K562 (cell line): ENCODE results near the gene GSG1. TPM values are rescaled to one million over a fixed set of nuclear protein-coding genes. Genes with fewer than 3 reads are reported as not detected.

Source experiments
- ATAC-seq: fragments of 200-7000 bp; cut with Tn5 transposase; 3 replicates; pipeline ENCODE4 v1.9.1; 2020; ENCODE audit warnings: moderate library complexity
- BruUV-seq: library from RNA; stranded (reverse); fragments of 400-500 nt; replicated peaks from 2 replicates; lab custom pipeline; 2021; lab: Mats Ljungman, UMichigan
- CTCF ChIA-PET: fragments of 300-600 bp; formaldehyde crosslinking; extraction: SDS; loops from one replicate; lab custom pipeline; 2021; ENCODE audit warnings: low intra/inter-chr PET ratio; lab: Yijun Ruan, JAX
- POLR2A ChIA-PET: fragments of 300-600, 350-650 bp; sonication (Branson Sonifier 250); formaldehyde crosslinking; extraction: SDS; loops from one replicate; lab custom pipeline; 2021; ENCODE audit warnings: antibody characterized with exemption, inconsistent platforms; lab: Yijun Ruan, JAX
- DNase-seq, 4 experiments: peaks; one replicate each; pipeline versions ENCODE4 v3.0.0 to v3.0.0-alpha.2; 2011 to 2018; ENCODE audit warnings: low spot score in 3 of 4, mixed read lengths in 3 of 4; ENCODE audit errors: extremely low read depth in 1 of 4
- FAIRE-seq: peaks from 2 replicates; lab custom pipeline; 2011; peaks lifted over from hg19 to GRCh38; lab: Jason Lieb, UNC
- H2AFZ ChIP-seq: 2 replicates; pipeline ENCODE4 v1.6.0; 2011; ENCODE audit warnings: low read depth, low read length, control low read depth, inconsistent platforms
- H3K27ac ChIP-seq: fragments of 200-600 bp; 3 replicates; pipeline ENCODE4 v1.8.0; 2011; ENCODE audit warnings: low read depth, mild to moderate bottlenecking, control low read depth, inconsistent platforms, low read length, moderate library complexity, mixed read lengths; ENCODE audit errors: extremely low read depth
- H3K27me3 ChIP-seq, 2 experiments: fragments of 300-600 bp in 1 of 2; 2 replicates in 1 of 2; 3 replicates in 1 of 2; pipeline versions ENCODE4 v1.6.0 to v1.8.0; 2011; ENCODE audit warnings: inconsistent platforms in 2 of 2, low read length in 2 of 2, mild to moderate bottlenecking in 1 of 2, mixed read lengths in 1 of 2, moderate library complexity in 1 of 2; ENCODE audit not compliant: control insufficient read depth in 2 of 2, insufficient read depth in 2 of 2
- H3K36me3 ChIP-seq: fragments of 300-600 bp; 3 replicates; pipeline ENCODE4 v1.8.0; 2011; ENCODE audit warnings: mild to moderate bottlenecking, low read length, inconsistent platforms; ENCODE audit not compliant: control insufficient read depth, insufficient read depth
- H3K4me1 ChIP-seq, 2 experiments: fragments of 200-600 bp in 1 of 2; replicated peaks in 1 of 2; 2 replicates in 1 of 2; 3 replicates in 1 of 2; pipeline versions ENCODE4 v1.5.1 to v1.8.0; 2011; ENCODE audit warnings: inconsistent platforms in 2 of 2, low read length in 2 of 2, mild to moderate bottlenecking in 1 of 2, mixed read lengths in 1 of 2, moderate library complexity in 1 of 2; ENCODE audit not compliant: control insufficient read depth in 2 of 2, insufficient read depth in 2 of 2
- H3K4me2 ChIP-seq: 2 replicates; pipeline ENCODE4 v1.6.1; 2011; ENCODE audit warnings: low read length, control low read depth, inconsistent platforms, mixed read lengths; ENCODE audit not compliant: insufficient read depth
- H3K4me3 ChIP-seq: fragments of 200-600 bp; sonication (generic), shearing (Covaris generic); 2 replicates; pipeline ENCODE4 v1.5.1; 2016; ENCODE audit warnings: control low read depth, inconsistent platforms
- H3K79me2 ChIP-seq: fragments of 200-600 bp; 3 replicates; pipeline ENCODE4 v1.8.0; 2011; ENCODE audit warnings: low read length, inconsistent platforms; ENCODE audit not compliant: control insufficient read depth, insufficient read depth
- H3K9ac ChIP-seq, 2 experiments: 2 replicates each; pipeline versions ENCODE4 v1.6.0 to v1.6.1; 2011; ENCODE audit warnings: low read depth in 2 of 2, low read length in 2 of 2, control low read depth in 1 of 2, inconsistent platforms in 1 of 2, mild to moderate bottlenecking in 1 of 2, mixed read lengths in 1 of 2; ENCODE audit not compliant: insufficient read depth in 1 of 2
- H3K9me1 ChIP-seq: one replicate; pipeline ENCODE4 v1.6.0; 2011; ENCODE audit warnings: inconsistent platforms, mild to moderate bottlenecking, low read length, moderate library complexity; ENCODE audit not compliant: control insufficient read depth, insufficient read depth
- H3K9me3 ChIP-seq: replicated peaks from 2 replicates; pipeline ENCODE4 v1.5.1; 2011; ENCODE audit warnings: low read depth, low read length, inconsistent platforms; ENCODE audit not compliant: control insufficient read depth, insufficient read depth
- H4K20me1 ChIP-seq: replicated peaks from 2 replicates; pipeline ENCODE4 v1.6.1; 2011; ENCODE audit warnings: low read length, inconsistent platforms, mixed read lengths; ENCODE audit not compliant: control insufficient read depth, insufficient read depth
- ARNT ChIP-seq, 2 experiments: fragments of 450-650 bp; IDR thresholded peaks; 2 replicates each; pipeline ENCODE4 v1.6.1; 2016; ENCODE audit warnings: mild to moderate bottlenecking in 1 of 2
- GATA2 ChIP-seq: sonication (generic); formaldehyde crosslinking; IDR thresholded peaks from 2 replicates; pipeline ENCODE4 v1.4.0; 2020; ENCODE audit warnings: mild to moderate bottlenecking, missing genetic modification reagents
- HNRNPLL ChIP-seq: fragments of 200-400 bp; formaldehyde crosslinking; IDR thresholded peaks from 2 replicates; pipeline ENCODE4 v1.6.1; 2017; ENCODE audit warnings: low read length, low read depth, mild to moderate bottlenecking; ENCODE audit not compliant: poor library complexity, severe bottlenecking
- SMARCA4 ChIP-seq: fragments of 450-650 bp; IDR thresholded peaks from 2 replicates; pipeline ENCODE4 v1.6.1; 2016
- SNRNP70 ChIP-seq: fragments of 200-400 bp; formaldehyde crosslinking; optimal IDR thresholded peaks from 2 replicates; pipeline ENCODE3; 2017; ENCODE audit warnings: low read depth, low read length
- U2AF2 ChIP-seq: fragments of 200-400 bp; formaldehyde crosslinking; optimal IDR thresholded peaks from 2 replicates; pipeline ENCODE3; 2017; ENCODE audit warnings: low read depth, mild to moderate bottlenecking, low read length
- ZFP30 ChIP-seq: fragments of 250-450 bp; sonication (Bioruptor Pico); IDR thresholded peaks from 2 replicates; pipeline ENCODE4 v1.8.0; 2022; ENCODE audit warnings: moderate library complexity, mild to moderate bottlenecking, inconsistent platforms, borderline replicate concordance
- ZNF316 ChIP-seq: fragments of 450-650 bp; IDR thresholded peaks from 2 replicates; pipeline ENCODE4 v1.6.1; 2016
- WGBS: fragments of 100-300 bp; shearing (Covaris generic); methylation state at CpG from one replicate; pipeline ENCODE4 v1.1.6; 2016; ENCODE audit warnings: low coverage, mixed read lengths; ENCODE audit not compliant: insufficient coverage; ENCODE audit errors: missing lambda C conversion rate; 5-methylcytosine and 5-hydroxymethylcytosine counted together
- in situ Hi-C: fragments of 300-500 bp; cut with MboI; formaldehyde crosslinking; loops from 4 replicates; pipeline ENCODE4 v1.15.0; 2018; ENCODE audit warnings: inconsistent platforms, mixed read lengths
- intact Hi-C: fragments of 100-400 bp; cut with micrococcal nuclease; formaldehyde crosslinking; loops from 2 replicates; pipeline ENCODE4 v1.14.2; 2022
- polyA plus RNA-seq, 8 experiments: library from polyadenylated mRNA; depleted of rRNA in 4 of 8; stranded (reverse) in 5 of 8; unstranded in 3 of 8; fragments of >200 nt; fragmentation: Nextera tagmentation in 2 of 8; fragmentation: Illumina TruSeq in 1 of 8; extraction: Ambion mirVana in 2 of 8; extraction: Trizol in 1 of 8; gene quantifications; 2 replicates each; pipeline versions ENCODE4 v1.2.1 to v1.2.3, GENCODE V29; 2011 to 2014; ENCODE audit warnings: inconsistent platforms in 1 of 8, missing spikeins in 1 of 8
- total RNA-seq, 7 experiments: library from RNA; depleted of rRNA in 6 of 7; stranded (reverse); fragments of >200 nt in 6 of 7; fragmentation: Illumina TruSeq in 2 of 7; extraction: Trizol in 2 of 7; gene quantifications; 2 replicates each; pipeline versions ENCODE4 v1.2.1 to v1.2.3, GENCODE V29; 2011 to 2021; ENCODE audit warnings: low replicate concordance in 1 of 7
- TF ChIP-seq, protein P1 (sequence below), 3 experiments: fragments of 200-800 bp in 1 of 3; sonication (Bioruptor generic) in 1 of 3; sonication (generic) in 1 of 3; formaldehyde crosslinking in 1 of 3; IDR thresholded peaks; 2 replicates each; pipeline versions ENCODE4 v1.6.1 to v1.8.0; 2016 to 2022; ENCODE audit warnings: mild to moderate bottlenecking in 2 of 3, missing compliant biosample characterization in 2 of 3, missing genetic modification characterization in 2 of 3, missing genetic modification reagents in 1 of 3
- TF ChIP-seq, protein P2 (sequence below): sonication (generic); formaldehyde crosslinking; IDR thresholded peaks from 2 replicates; pipeline ENCODE4 v1.8.0; 2022; ENCODE audit warnings: missing genetic modification reagents, mild to moderate bottlenecking, borderline replicate concordance
- TF ChIP-seq, protein P3 (sequence below): fragments of 250-450 bp; sonication (Bioruptor Pico); IDR thresholded peaks from 2 replicates; pipeline ENCODE4 v1.8.0; 2021; ENCODE audit warnings: borderline replicate concordance, mild to moderate bottlenecking, moderate library complexity; ENCODE audit not compliant: poor library complexity, severe bottlenecking

The GSG1 gene
- total and polyA plus RNA-seq, 9 of the 15 experiments (the other 6 are each of a cell fraction or from before 2014, with no cell fraction given): not detected

DNA sequence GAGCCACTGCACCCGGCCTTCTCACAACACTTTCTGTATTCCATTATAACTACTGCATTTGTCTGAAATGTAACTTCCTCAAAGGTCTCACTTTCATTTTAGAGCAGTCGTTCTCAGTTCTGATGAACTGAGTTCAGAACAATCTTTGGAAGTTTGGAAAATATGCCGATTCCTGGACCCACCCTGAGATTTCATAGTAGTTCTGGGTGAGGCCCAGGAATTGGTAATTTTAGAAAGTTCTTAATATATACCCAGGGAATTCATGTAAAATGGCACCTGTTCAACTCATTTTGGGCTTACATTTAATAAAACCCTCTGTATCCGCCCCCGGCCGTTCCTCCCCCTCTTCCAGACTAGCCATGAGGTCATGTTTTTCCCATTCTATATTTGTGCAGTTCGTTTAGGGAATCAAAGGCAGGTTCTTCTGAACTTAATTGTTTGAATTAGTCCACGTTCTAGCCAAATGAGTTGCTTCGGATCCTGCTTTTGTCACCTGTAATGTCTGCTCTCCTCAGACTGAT is 5.9 kb downstream of the GSG1 start:
- TF ChIP-seq, protein P1, sequence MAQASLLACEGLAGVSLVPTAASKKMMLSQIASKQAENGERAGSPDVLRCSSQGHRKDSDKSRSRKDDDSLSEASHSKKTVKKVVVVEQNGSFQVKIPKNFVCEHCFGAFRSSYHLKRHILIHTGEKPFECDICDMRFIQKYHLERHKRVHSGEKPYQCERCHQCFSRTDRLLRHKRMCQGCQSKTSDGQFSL (CRISPR knock-in tag; IDR thresholded peaks at IDR 0.05): no peak
- TF ChIP-seq, protein P1 (tag; IDR thresholded peaks at IDR 0.05): no peak
- TF ChIP-seq GATA2 (no peak), ARNT (IDR thresholded peaks at IDR 0.05) (no peak), SNRNP70 (no peak), U2AF2 (no peak), ZFP30 (no peak), HNRNPLL (no peak), ZNF316 (no peak), SMARCA4 (no peak)
- TF ChIP-seq, protein P2, sequence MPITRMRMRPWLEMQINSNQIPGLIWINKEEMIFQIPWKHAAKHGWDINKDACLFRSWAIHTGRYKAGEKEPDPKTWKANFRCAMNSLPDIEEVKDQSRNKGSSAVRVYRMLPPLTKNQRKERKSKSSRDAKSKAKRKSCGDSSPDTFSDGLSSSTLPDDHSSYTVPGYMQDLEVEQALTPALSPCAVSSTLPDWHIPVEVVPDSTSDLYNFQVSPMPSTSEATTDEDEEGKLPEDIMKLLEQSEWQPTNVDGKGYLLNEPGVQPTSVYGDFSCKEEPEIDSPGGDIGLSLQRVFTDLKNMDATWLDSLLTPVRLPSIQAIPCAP (CRISPR knock-in tag): no peak
- TF ChIP-seq, protein P3, sequence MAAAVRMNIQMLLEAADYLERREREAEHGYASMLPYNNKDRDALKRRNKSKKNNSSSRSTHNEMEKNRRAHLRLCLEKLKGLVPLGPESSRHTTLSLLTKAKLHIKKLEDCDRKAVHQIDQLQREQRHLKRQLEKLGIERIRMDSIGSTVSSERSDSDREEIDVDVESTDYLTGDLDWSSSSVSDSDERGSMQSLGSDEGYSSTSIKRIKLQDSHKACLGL (CRISPR knock-in tag): no peak
- WGBS: 63% methylated on average over 8 of the region's 9 CpGs
- Histone ChIP-seq H3K4me2 (no peak overlapping the region), H3K9me1 (no peaks in the 10 kb centered on the region), H3K36me3 (no peaks in the 10 kb centered on the region), H4K20me1 (no peaks in the 10 kb centered on the region), H2AFZ (0 out of 2 replicates have a peak overlapping the region, but pooled peaks have one; percentile 43), H3K79me2 (no peaks in the 10 kb centered on the region), H3K27me3 (peaks cover 11 to 29% of the 10 kb centered on the region in 2 experiments; a peak in 4 of 5 replicates), H3K4me3 (no peak overlapping the region), H3K4me1 (peaks cover 0 to 10% of the 10 kb centered on the region in 2 experiments; a peak in 3 of 5 replicates), H3K9me3 (no peaks in the 10 kb centered on the region), H3K9ac (no peak overlapping the region), H3K27ac (no peak overlapping the region)
- intact Hi-C loops (loop anchor here (2.0 to 10.0 kb wide), 3 partner anchors 75 to 183 kb away; no protein-coding TSS in a partner anchor), in situ Hi-C loops (loop anchor here (5.0 kb wide), 1 partner anchor 105 kb away; no protein-coding TSS in a partner anchor)
- DNase-seq (no peak), FAIRE-seq (no peak), ATAC-seq (no peak)
- ChIA-PET POLR2A (no interaction called here), CTCF (no interaction called here)
- no TSS peak for BruUV-seq
